NCI-H1694 treated with DMSO at 0.1 percent for 48 hours (cell line): ENCODE results near the gene MMUT.
"Not testable (repeated sequence)": the region's sequence is repeated elsewhere in the genome, so short reads cannot be mapped to it uniquely, and the experiment has no call there.

Experiments
- DNase-seq: peaks from one replicate; lab custom pipeline; 2025; lab: John Stamatoyannopoulos, UW

MMUT gene

DNA sequence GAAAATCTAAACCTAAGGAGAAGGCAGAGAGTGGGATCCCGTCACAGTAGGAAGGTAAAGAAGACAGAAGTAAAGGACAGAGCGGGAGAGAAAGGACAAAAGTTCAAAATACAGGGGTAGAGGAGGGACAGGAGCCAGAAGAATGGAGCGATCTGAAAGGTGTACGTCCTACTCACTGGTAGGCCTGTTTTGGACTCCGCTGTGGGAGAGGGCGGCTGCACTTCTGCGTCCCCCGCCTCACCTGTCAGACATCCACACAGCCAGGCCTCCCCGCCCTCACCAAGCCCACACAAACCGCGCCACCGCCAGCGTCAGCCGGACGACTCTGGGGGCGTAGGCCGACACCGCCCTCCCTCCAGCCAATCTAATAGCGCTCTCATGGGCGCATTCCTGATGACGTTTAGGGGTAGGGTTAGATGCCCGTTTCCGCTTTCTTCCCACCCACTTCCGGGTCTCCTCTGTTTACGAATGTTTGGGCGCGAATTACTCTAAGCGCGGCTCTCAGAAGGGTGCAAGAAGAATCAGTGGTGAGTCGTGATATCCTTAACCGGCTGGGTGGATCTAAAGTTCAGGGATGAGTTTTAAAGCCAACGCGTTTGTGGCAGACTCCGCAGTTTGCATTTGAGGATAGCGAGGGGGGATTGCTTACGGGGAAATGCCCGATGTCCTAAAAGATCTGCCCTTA lies at the start of gene MMUT, which contains the start of gene CENPQ:
Gene MMUT (minus strand): TSS at position 327 of the 685 bp plus-strand sequence. CDS start 3,787 bp downstream, outside the sequence.
Gene CENPQ (plus strand): TSS at position 444 of the 685 bp plus-strand sequence. CDS start 6,807 bp downstream, outside the sequence.
- peak; percentile 87 for DNase-seq

DNA sequence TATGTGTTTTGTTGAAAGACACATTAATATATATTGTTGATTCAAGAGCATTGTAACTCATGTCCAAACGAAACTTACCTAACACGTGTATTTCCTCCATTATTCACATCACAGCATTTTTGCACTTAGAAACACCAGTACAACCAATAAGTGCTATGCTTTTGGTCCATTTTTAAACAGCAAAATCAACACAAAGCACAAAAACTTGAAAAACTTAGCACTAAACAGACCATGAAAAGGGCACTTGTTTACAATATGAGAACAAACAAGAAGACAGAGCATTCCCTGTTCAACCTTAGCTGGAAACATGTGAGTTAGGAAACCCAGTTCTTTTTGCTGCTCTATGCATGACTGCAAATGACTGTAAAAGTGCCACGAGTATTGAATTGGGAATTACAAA lies 46.3 kb upstream of the MMUT start:
- DNase-seq: no peak

DNA sequence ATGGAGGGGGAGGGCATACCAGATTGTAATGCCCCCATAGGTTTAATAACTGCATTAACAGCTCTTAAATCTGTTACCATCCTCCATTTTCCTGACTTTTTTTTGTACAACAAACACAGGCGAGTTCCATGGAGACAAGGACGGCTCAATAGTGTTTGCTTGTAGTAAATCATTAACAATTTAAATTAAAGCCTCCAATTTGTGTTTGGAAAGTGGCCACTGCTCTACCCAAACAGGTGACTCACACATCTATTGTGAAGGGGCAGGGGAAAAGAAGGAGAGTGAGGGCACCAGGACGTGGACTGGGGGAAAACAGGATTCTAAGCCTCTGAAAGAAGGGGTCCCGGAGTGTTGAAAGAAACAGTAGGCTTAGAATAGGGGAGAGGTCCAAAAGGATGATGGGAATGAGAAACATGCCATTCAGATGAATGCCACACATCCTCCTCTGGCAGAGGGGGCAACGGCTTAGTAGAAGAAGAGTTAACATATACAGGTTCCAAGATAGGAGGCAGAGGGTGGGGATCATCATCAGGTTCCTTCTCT lies 43.6 kb upstream of the MMUT start:
- DNase-seq: no peak

GRCh38 chr6:49504666-49505065 lies 41.6 kb upstream of the MMUT start:
- no peak for DNase-seq

GRCh38 chr6:49499623-49500022 lies 36.6 kb upstream of the MMUT start, which contains the start of gene GLYATL3:
GLYATL3 (plus strand) TSS chr6:49499923; CDS start chr6:49511991, 12,068 bp downstream.
- DNase-seq: no peak

DNA sequence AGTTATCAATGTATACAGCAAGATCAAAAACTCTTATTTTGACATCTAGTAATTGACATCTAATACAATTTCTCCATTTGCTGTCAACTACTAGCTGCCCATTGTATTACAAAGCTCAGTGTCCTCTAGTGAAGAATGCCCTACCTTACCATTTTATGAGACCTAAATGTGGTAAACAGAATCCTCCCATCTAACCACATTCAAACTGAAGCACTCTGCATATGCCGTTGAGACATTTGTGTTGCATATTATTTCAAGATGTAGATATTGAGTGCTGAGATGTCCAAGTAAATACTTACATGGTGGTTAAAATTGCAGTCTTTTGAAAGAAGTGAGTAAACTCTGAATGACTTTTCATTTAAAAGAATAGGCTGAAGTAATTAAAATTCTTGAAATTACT lies 36.1 kb upstream of the MMUT start:
- no peak for DNase-seq

DNA sequence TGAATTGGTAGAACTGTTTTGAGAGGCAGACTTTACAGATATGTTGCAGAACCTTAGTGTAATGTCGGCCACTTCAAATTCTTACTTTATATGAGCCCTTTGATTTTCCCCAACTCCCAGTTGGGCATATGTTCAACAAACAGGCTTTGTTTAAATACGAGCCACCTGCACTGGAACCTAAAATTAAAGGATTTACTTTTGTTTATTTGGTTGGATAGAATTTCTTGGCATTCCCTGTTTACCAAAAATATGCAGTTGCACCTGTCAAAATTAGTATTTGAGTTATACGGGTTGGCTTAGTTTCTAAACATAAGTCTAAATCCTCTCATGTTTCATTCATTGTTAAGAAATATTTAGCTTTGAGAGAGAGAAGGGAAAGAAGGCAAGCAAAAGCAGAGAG lies 34.3 kb upstream of the MMUT start:
- DNase-seq: no peak

DNA sequence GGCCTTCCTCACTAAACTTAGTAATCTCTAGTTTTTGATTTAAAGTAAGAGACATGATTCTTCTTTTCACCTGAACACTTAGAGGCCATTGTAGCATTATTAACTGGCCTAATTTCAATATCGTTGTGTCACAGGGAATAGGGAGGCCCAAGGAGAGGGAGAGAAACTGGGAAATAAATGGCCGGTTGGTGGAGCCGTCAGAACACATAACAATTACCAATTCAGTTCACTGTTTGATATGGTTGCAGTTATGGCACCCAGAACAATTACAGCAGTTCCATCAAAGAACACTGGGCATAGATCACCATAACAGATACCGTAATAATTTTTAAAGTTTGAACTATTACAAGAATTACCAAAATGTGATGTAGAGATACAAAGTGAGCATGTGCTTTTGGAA lies 27.6 kb upstream of the MMUT start:
- DNase-seq: no peak

DNA sequence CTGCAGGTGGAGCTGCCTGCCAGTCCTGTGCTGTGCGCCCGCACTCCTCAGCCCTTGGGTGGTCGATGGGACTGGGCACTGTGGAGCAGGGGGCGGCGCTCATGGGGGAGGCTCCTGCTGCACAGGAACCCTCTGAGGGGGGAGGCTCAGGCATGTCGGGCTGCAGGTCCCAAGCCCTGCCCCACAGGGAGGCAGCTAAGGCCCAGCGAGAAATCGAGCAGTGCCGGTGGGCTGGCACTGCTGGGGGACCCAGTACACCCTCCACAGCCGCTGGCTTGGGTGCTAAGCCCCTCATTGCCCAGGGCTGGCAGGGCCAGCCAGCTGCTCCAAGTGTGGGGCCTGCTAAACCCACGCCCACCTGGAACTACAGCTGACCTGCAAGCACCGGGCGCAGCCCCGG lies 20.3 kb upstream of the MMUT start:
- DNase-seq: not testable (repeated sequence)

GRCh38 chr6:49481846-49482245 lies 18.8 kb upstream of the MMUT start:
- DNase-seq: not testable (repeated sequence)

DNA sequence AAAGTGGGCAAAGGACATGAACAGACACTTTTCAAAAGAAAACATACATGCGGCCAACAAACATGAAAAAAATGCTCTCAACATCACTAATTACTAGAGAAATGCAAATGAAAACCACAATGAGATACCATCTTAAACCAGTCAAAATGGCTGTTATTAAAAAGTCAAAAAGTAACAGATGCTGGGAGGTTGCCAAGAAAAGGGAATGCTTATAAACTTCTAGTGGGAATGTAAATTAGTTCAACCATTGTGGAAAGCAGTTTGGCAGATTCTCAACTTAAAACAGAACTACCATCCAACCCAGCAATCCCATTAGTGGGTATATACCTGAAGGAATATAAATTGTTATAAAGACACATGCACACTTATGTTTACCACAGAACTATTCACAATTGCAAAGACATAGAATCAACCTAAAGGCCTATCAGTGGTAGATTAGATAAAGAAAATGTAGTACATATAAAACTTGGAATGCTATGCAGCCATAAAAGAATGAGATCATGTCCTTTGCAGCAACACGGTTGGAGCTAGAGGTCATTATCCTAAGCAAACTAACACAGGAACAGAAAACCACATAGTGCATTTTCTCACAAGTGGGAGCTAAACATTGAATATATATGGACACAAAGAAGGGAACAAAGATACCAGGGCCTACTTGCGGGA lies 16.4 kb upstream of the MMUT start:
- no peak for DNase-seq

- not testable (repeated sequence) for DNase-seq
Measured at GRCh38 chr6:49476564-49476963, 13.5 kb upstream of the MMUT start.

DNA sequence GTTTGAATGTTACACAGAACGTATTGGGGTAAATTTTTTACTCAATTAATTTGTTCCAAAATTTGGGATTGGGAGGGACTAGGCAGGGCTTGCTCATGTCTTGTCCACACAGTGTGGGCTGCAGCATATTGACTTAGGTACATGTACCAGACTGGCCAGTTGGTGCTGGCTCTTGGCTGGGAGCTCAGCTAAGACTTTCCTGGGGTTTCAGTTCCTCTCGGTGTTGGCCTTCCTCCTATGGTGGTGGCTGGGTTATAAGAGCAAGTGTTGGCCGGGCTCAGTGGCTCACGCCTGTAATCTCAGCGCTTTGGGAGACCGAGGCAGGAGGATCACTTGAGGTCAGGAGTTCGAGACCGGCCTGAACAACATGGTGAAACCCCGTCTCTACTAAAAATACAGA lies 5.0 kb upstream of the MMUT start:
- no peak for DNase-seq

DNA sequence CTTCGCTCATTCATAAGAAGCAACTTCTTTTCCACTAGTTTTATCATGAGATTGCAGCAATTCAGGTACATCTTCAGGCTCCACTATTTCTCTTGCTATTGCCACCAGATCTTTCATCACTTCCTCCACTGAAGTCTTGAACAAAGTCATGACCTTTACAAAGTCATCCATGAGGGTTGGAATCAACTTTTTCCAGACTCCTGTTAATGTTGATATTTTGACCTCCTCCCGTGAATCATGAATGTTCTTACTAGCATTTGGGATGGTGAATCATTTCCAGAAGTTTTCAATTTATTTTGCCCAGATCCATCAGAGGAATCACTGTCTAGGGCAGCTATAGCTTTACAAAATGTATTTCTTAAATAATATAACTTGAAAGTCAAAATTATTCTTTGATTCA lies 1.6 kb upstream of the MMUT start:
- no peak for DNase-seq

DNA sequence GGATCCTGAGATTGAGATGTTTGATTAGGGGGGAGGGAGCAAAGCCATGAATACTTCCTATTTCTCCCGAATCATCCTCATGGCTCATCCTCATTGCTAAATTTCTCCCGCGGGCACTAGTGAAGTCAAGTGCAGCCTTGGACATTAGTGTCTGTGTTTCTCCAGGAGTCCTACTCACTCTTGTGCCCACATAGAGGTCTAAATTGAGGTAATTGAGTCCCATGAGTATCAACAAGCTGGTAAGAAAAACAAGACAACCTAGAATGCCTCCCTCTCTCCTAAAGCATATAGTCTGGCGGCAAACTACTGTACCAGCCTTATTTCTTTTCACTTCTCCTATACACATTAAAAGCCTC lies 537 bp upstream of the MMUT start:
- DNase-seq: no peak

DNA sequence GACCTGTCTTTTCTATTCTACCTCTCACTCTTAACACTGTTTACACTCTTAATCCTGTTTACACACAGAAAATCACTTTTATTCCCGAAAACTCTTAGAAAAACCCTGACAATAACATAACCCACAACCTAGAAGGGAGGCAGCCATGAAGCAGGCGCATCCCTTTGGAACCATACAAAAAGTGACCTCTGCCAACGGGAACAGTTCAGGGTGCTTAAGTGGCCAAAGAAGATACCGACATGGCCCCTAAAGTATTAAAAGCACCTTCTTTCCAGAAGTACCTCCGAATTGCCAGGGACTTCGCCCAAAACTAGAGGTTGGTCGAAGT lies 490 bp downstream of the MMUT start:
- DNase-seq: no peak

GRCh38 chr6:49462071-49462470 lies 982 bp downstream of the MMUT start:
- DNase-seq: no peak

GRCh38 chr6:49457771-49458170 lies 5.3 kb downstream of the MMUT start:
- no peak for DNase-seq

GRCh38 chr6:49454787-49455709 lies 8.0 kb downstream of the MMUT start:
- no peak for DNase-seq

DNA sequence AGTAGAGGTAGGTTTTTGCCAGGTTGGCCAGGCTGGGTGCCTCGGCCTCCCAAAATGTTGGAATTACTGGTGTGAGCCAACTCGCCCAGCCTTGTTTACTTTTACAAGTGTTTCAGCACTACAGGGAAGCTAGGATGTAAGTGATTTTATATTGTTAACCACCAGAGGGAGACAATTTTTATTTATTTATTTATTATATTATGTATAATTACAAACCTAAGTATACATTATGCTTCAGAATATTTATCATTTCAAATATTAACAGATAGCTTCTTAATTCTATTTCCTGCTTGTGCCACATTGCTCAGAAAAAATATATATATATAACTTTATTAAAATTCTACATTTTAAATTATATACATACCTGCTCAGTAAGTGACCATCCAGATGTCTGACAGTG lies 9.8 kb downstream of the MMUT start:
- DNase-seq: no peak

DNA sequence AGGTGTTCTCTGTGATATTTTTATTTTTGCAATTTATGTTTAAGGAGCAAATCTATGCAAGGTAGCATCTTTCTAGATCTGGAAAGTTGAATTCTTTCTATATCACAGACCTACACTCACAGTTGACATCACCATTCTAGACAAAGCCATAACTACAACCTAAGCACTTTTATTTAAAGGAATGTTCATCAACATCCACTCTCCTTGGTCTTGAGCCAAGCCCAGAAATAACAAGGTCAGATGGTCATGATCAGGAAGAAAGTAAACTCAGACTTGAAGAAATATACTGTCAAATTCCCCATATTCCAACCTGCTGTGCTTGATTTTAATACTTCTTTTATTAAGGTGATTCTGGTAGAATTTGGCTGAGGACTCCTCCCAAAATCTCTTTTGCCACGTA lies 32.2 kb downstream of the MMUT start:
- no peak for DNase-seq

GRCh38 chr6:49430187-49430586 lies 32.9 kb downstream of the MMUT start:
- DNase-seq: no peak
